Measurements from ENCODE around the gene COL19A1. TPM values are rescaled to one million over a fixed set of nuclear protein-coding genes. Genes with fewer than 3 reads are reported as not detected.

COL19A1 gene
- total RNA-seq, 2 donors from 2014 or later: 1.4 to 1.5 TPM

DNA sequence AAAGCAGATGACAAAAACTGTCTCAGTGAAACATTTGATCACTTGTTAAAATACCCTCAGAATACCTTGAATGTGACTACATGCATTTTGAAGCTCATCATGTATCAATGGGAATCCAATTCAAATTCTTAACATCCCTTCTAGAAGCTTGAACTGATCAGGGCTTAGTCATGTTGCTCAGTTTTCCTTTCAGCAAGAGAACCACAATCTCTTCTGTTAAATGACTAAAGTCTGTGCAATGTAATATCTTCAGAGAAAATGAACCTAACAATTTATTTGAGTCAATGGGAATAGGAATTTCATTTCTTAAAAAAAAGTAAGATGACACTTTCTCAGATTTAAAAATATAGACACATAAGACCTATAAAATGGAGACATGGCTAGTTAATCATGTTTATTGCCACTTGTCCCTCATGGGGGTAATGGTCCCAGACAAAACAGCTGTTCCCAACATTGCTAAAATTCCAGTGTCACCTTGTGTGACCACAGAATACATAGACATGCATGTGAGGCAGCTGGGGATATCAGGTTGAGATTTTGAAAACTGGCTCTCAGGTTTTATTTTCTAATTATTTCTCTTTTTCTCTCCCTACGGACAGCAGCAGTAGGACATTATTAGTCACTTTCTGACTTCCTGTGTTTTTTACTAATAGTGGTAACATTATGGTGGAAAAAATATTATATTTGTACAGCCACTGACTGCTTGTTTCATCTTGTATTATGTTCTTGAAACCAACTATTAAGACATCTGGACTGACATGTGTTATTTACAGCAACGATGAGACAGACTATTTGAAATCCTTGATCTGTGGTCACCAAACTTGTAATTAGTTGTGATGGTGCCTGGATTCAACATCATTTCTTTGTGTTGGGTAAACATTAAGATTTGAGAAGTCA is 244.0 kb downstream of the COL19A1 start:
- H3K27me3 Mint-ChIP-seq (ENCODE audit: insufficient read depth): peaks cover 5% of the 10 kb centered on the region
- Histone ChIP-seq H3K4me3 (ENCODE audit: low read length) (no peak overlapping the region), H3K9ac (ENCODE audit: extremely low read depth, low read length, poor library complexity, severe bottlenecking) (no peak overlapping the region), H3K27ac (ENCODE audit: low read depth, low read length) (no peak overlapping the region), H3K27me3 (ENCODE audit: control insufficient read depth, insufficient read depth, low read length, poor library complexity, severe bottlenecking) (no peaks in the 10 kb centered on the region), H3K9me3 (ENCODE audit: control insufficient read depth, low read length) (no peaks in the 10 kb centered on the region), H3K36me3 (ENCODE audit: control insufficient read depth, insufficient read depth, low read length) (no peaks in the 10 kb centered on the region), H3K4me1 (ENCODE audit: control insufficient read depth, insufficient read depth, low read length) (peaks cover 7% of the 10 kb centered on the region)
- DNase-seq: no peak
- no peaks in the 10 kb centered on the region for H3K36me3 Mint-ChIP-seq (ENCODE audit: low read depth)
- peaks cover 43% of the 10 kb centered on the region for H3K4me1 Mint-ChIP-seq
- no peaks in the 10 kb centered on the region for H3K9me3 Mint-ChIP-seq
- WGBS, 2 experiments (ENCODE audit: insufficient coverage in 1 of 2, insufficient read length in 1 of 2): 96% methylated on average over 2 of the region's 2 CpGs; no CpG with 5 or more reads in 1 of the 2 experiments
- H3K4me3 Mint-ChIP-seq: no peak overlapping the region
- no peak overlapping the region for H3K27ac Mint-ChIP-seq
- TF ChIP-seq, protein P1, sequence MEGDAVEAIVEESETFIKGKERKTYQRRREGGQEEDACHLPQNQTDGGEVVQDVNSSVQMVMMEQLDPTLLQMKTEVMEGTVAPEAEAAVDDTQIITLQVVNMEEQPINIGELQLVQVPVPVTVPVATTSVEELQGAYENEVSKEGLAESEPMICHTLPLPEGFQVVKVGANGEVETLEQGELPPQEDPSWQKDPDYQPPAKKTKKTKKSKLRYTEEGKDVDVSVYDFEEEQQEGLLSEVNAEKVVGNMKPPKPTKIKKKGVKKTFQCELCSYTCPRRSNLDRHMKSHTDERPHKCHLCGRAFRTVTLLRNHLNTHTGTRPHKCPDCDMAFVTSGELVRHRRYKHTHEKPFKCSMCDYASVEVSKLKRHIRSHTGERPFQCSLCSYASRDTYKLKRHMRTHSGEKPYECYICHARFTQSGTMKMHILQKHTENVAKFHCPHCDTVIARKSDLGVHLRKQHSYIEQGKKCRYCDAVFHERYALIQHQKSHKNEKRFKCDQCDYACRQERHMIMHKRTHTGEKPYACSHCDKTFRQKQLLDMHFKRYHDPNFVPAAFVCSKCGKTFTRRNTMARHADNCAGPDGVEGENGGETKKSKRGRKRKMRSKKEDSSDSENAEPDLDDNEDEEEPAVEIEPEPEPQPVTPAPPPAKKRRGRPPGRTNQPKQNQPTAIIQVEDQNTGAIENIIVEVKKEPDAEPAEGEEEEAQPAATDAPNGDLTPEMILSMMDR (conservative IDR thresholded peaks at IDR 0.05): no peak

DNA sequence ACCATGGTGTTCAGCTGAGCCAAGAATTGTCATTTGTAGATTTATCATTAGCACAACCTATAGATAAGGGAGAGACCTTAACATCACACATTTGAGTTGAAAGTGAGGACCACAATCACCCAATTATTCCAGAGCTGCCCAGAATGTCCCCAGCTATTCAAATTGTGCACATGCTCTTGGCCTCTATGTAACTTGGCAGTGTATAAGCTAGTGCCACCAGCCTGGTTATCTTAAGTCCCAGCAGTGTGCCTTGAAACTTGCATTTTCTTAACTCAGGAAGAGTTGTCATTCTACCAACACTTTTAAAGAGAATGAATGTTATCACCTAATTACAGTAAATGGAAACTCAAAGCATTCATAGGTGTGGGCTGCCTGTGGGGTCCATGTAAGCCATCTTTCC is 245.4 kb downstream of the COL19A1 start:
- Histone ChIP-seq H3K9ac (ENCODE audit: extremely low read depth, low read length, poor library complexity, severe bottlenecking) (no peak overlapping the region), H3K4me1 (ENCODE audit: control insufficient read depth, insufficient read depth, low read length) (peaks cover 7% of the 10 kb centered on the region), H3K4me3 (ENCODE audit: low read length) (no peak overlapping the region), H3K27ac (ENCODE audit: low read depth, low read length) (no peak overlapping the region), H3K36me3 (ENCODE audit: control insufficient read depth, insufficient read depth, low read length) (no peaks in the 10 kb centered on the region), H3K27me3 (ENCODE audit: control insufficient read depth, insufficient read depth, low read length, poor library complexity, severe bottlenecking) (no peaks in the 10 kb centered on the region), H3K9me3 (ENCODE audit: control insufficient read depth, low read length) (no peaks in the 10 kb centered on the region)
- Mint-ChIP-seq H3K27me3 (ENCODE audit: insufficient read depth) (peaks cover 5% of the 10 kb centered on the region), H3K4me1 (peaks cover 41% of the 10 kb centered on the region), H3K9me3 (no peaks in the 10 kb centered on the region), H3K27ac (no peak overlapping the region), H3K36me3 (ENCODE audit: low read depth) (no peaks in the 10 kb centered on the region), H3K4me3 (no peak overlapping the region)
- TF ChIP-seq, protein P1 (conservative IDR thresholded peaks at IDR 0.05): no peak
- no peak for DNase-seq

DNA sequence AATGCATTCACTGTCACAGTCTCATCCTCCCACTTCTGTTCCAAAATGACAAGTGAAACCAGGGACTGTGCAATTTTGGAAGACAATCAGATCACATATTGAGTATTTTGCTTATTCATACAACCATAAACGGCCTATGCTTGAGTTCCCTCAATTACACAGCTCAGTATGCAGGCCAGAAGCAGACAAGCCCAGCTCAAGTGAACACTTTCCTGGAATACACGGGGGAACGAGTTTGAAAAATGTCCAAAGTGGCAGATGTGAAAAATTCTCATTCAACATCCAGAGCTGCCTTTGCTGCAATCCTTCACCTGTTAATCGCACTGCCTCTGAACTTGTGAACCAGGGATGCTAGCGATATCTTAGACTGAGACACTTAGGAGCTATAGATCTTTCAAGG is 246.4 kb downstream of the COL19A1 start:
- Histone ChIP-seq H3K9ac (ENCODE audit: extremely low read depth, low read length, poor library complexity, severe bottlenecking) (no peak overlapping the region), H3K27ac (ENCODE audit: low read depth, low read length) (no peak overlapping the region), H3K9me3 (ENCODE audit: control insufficient read depth, low read length) (no peaks in the 10 kb centered on the region), H3K27me3 (ENCODE audit: control insufficient read depth, insufficient read depth, low read length, poor library complexity, severe bottlenecking) (no peaks in the 10 kb centered on the region), H3K4me1 (ENCODE audit: control insufficient read depth, insufficient read depth, low read length) (peaks cover 7% of the 10 kb centered on the region), H3K4me3 (ENCODE audit: low read length) (no peak overlapping the region), H3K36me3 (ENCODE audit: control insufficient read depth, insufficient read depth, low read length) (no peaks in the 10 kb centered on the region)
- no peaks in the 10 kb centered on the region for H3K9me3 Mint-ChIP-seq
- no peak for DNase-seq
- no peak overlapping the region for H3K4me3 Mint-ChIP-seq
- no peak overlapping the region for H3K27ac Mint-ChIP-seq
- TF ChIP-seq, protein P1 (conservative IDR thresholded peaks at IDR 0.05): no peak
- peaks cover 34% of the 10 kb centered on the region for H3K4me1 Mint-ChIP-seq
- peaks cover 7% of the 10 kb centered on the region for H3K27me3 Mint-ChIP-seq (ENCODE audit: insufficient read depth)
- no peaks in the 10 kb centered on the region for H3K36me3 Mint-ChIP-seq (ENCODE audit: low read depth)
- 93 to 100% methylated on average over 4 to 5 of the region's 5 CpGs for WGBS, 2 experiments (ENCODE audit: insufficient coverage in 1 of 2, insufficient read length in 1 of 2)
